Activated naive CD4-positive, alpha-beta T cell treated with anti-CD3 and anti-CD28 coated beads for 36 hours (primary cell): ENCODE measurements around the gene MAP2K1. TPM values are rescaled to one million over a fixed set of nuclear protein-coding genes. Genes with fewer than 3 reads are reported as not detected.
A peak's percentile ranks its signal among the peaks of the same experiment; 100 is the strongest.

Experiments
- CTCF ChIA-PET: fragments of 350-600 bp; sonication (Branson Sonifier 250); formaldehyde crosslinking; loops from one replicate; lab custom pipeline; 2021; ENCODE audit warnings: antibody characterized with exemption; lab: Charles Lee
- DNase-seq: peaks from one replicate; pipeline ENCODE4 v3.0.0-alpha.2; 2020
- H3K27ac Mint-ChIP-seq: one replicate; pipeline ENCODE4 v1.8.0; 2021; ENCODE audit warnings: mild to moderate bottlenecking, mixed read lengths
- H3K27me3 Mint-ChIP-seq: one replicate; pipeline ENCODE4 v1.8.0; 2021; ENCODE audit warnings: low read depth, mixed read lengths
- H3K36me3 Mint-ChIP-seq: one replicate; pipeline ENCODE4 v1.8.0; 2021; ENCODE audit warnings: low read depth, mixed read lengths
- H3K4me1 Mint-ChIP-seq: one replicate; pipeline ENCODE4 v1.8.0; 2021; ENCODE audit warnings: low read depth, mixed read lengths
- H3K4me3 Mint-ChIP-seq: one replicate; pipeline ENCODE4 v1.8.0; 2021; ENCODE audit warnings: mild to moderate bottlenecking, moderate library complexity, mixed read lengths
- H3K9me3 Mint-ChIP-seq: one replicate; pipeline ENCODE4 v1.8.0; 2021; ENCODE audit warnings: mixed read lengths
- intact Hi-C: fragments of 100-400 bp; cut with micrococcal nuclease; formaldehyde crosslinking; loops from one replicate; pipeline ENCODE4 v1.15.1; 2023
- total RNA-seq, 2 experiments: library from RNA; stranded (reverse); gene quantifications; one replicate each; pipeline ENCODE4 v1.2.3, GENCODE V29; 2021

The MAP2K1 gene
- total RNA-seq, 2 experiments from 2014 or later: 69.6 to 72.6 TPM

- no peak overlapping the region for H3K4me3 Mint-ChIP-seq
- DNase-seq: no peak
- intact Hi-C loops: no loop called here
- peaks cover 22% of the 10 kb centered on the region for H3K36me3 Mint-ChIP-seq
- H3K27ac Mint-ChIP-seq: peak overlapping the region; percentile 53
- CTCF ChIA-PET: no interaction called here
- peaks cover 8% of the 10 kb centered on the region for H3K9me3 Mint-ChIP-seq
- peaks cover 75% of the 10 kb centered on the region for H3K4me1 Mint-ChIP-seq
- H3K27me3 Mint-ChIP-seq: no peaks in the 10 kb centered on the region
Measured at GRCh38 chr15:66411190-66411589, 24.5 kb downstream of the MAP2K1 start.

- Mint-ChIP-seq H3K4me3 (no peak overlapping the region), H3K9me3 (peaks cover 8% of the 10 kb centered on the region), H3K4me1 (peaks cover 80% of the 10 kb centered on the region), H3K27me3 (no peaks in the 10 kb centered on the region), H3K36me3 (peaks cover 22% of the 10 kb centered on the region), H3K27ac (no peak overlapping the region)
- DNase-seq: no peak
- intact Hi-C loops: no loop called here
- CTCF ChIA-PET: no interaction called here
Measured at GRCh38 chr15:66412220-66412619, 25.5 kb downstream of the MAP2K1 start.

DNA sequence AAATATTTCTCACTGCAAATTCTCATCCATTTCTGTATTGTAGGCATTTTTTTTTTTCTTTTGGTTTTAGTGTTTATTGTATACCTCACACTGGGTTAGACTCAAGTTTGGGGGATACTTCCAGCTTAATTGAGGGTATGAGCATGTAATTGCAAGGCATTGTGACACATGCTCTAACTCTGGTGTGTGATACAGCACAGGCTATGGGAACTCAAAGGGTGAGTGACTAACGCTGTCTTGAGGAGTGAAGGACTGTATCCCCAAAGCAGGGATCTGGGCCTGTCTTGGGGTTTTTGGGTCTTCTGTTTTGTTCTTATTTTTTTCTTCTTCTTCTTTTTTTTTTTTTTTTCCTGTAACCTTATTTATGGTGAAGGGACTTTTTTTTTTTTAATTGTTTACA lies 26.9 kb downstream of the MAP2K1 start:
- intact Hi-C loops: no loop called here
- H3K4me1 Mint-ChIP-seq: peaks cover 73% of the 10 kb centered on the region
- no peak overlapping the region for H3K4me3 Mint-ChIP-seq
- CTCF ChIA-PET: no interaction called here
- DNase-seq: no peak
- no peaks in the 10 kb centered on the region for H3K27me3 Mint-ChIP-seq
- H3K36me3 Mint-ChIP-seq: peaks cover 22% of the 10 kb centered on the region
- no peak overlapping the region for H3K27ac Mint-ChIP-seq
- H3K9me3 Mint-ChIP-seq: peaks cover 8% of the 10 kb centered on the region

DNA sequence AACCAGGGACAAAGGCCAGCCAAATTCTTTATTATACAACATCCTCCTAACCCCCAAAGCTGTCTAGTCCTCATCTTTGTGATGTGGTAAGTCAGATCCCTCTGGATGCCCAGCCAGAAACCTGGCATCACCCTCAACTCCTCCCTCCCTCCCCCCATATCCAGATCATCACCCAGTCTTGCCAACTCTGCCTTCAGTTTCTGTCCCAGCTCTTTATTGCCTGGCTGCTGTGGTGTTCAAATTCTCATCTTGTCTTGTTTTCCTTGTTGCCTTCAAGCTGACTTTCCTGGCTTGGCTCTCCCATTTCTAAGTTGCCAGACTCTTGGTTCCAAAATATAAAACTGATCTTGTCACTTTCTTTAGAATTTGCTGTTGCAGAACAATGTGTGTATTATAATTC lies 28.6 kb downstream of the MAP2K1 start:
- no peak overlapping the region for H3K27ac Mint-ChIP-seq
- CTCF ChIA-PET: interaction anchor here (1.2 kb wide), 1 partner anchor 83 kb away, joined by 3 read pairs; the partner anchor contains the start of gene SNAPC5
- H3K9me3 Mint-ChIP-seq: peaks cover 8% of the 10 kb centered on the region
- H3K4me3 Mint-ChIP-seq: no peak overlapping the region
- H3K4me1 Mint-ChIP-seq: peaks cover 63% of the 10 kb centered on the region
- intact Hi-C loops: no loop called here
- no peaks in the 10 kb centered on the region for H3K27me3 Mint-ChIP-seq
- DNase-seq: no peak
- H3K36me3 Mint-ChIP-seq: peaks cover 21% of the 10 kb centered on the region

DNA sequence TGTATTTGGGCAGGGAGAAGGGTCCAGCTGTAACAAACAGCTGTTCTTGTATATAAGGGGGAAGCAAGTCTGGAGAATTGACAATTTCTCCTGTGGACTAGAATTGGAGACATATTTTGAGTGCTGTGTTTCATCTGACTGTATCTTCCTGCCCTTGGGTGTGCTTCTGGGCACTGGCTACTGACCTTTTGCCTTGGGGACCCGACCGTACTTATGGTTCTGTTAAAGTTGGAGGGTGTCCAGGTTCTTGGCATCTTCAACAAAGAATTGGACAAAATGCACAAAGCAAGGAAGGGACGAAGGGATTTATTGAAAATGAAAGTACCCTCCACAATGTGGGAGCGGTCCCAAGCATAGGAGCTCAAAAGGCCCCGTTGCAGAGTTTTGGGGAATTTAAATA lies 31.0 kb downstream of the MAP2K1 start:
- no peak overlapping the region for H3K4me3 Mint-ChIP-seq

GRCh38 chr15:66419471-66419870 lies 32.8 kb downstream of the MAP2K1 start:
- intact Hi-C loops: no loop called here
- peaks cover 14% of the 10 kb centered on the region for H3K36me3 Mint-ChIP-seq
- no peak overlapping the region for H3K27ac Mint-ChIP-seq
- H3K27me3 Mint-ChIP-seq: no peaks in the 10 kb centered on the region
- peaks cover 3% of the 10 kb centered on the region for H3K9me3 Mint-ChIP-seq
- no peak overlapping the region for H3K4me3 Mint-ChIP-seq
- CTCF ChIA-PET: no interaction called here
- no peak for DNase-seq
- peaks cover 54% of the 10 kb centered on the region for H3K4me1 Mint-ChIP-seq

More for the DNA sequence above, 31.0 kb downstream of the MAP2K1 start:
- intact Hi-C loops: no loop called here
- peaks cover 55% of the 10 kb centered on the region for H3K4me1 Mint-ChIP-seq
- CTCF ChIA-PET: interaction anchor here (0.6 to 1.2 kb wide), 3 partner anchors 15 to 20 kb away, joined by 3 to 6 read pairs (median 5); no protein-coding TSS in a partner anchor
- no peaks in the 10 kb centered on the region for H3K27me3 Mint-ChIP-seq
- peaks cover 8% of the 10 kb centered on the region for H3K9me3 Mint-ChIP-seq
- peaks cover 22% of the 10 kb centered on the region for H3K36me3 Mint-ChIP-seq
- no peak for DNase-seq
- H3K27ac Mint-ChIP-seq: no peak overlapping the region

DNA sequence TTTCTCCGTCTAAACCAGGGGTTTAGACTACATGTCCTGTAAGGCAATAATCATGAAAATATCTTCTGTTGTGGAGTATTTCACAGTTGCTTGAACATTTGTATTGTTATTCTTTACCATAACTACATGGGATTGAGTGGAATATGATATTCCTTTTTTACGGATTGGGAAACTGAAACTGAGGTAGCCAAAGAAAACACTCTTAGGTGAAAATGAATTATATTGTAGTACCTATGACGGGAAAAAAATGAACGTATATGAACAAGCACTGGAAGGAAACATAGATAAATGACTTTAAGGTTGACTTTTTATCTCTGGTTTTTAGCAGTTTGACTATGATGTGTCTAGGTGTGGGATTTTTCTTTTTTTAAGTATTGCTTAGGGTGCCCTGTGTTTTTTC lies 35.6 kb downstream of the MAP2K1 start:
- H3K36me3 Mint-ChIP-seq: peaks cover 9% of the 10 kb centered on the region
- intact Hi-C loops: loop anchor here (1.0 kb wide), 1 partner anchor 39 kb away; no protein-coding TSS in a partner anchor
- no peak overlapping the region for H3K4me3 Mint-ChIP-seq
- H3K27ac Mint-ChIP-seq: no peak overlapping the region
- H3K9me3 Mint-ChIP-seq: no peaks in the 10 kb centered on the region
- H3K27me3 Mint-ChIP-seq: no peaks in the 10 kb centered on the region
- CTCF ChIA-PET: no interaction called here
- peaks cover 53% of the 10 kb centered on the region for H3K4me1 Mint-ChIP-seq
- no peak for DNase-seq

DNA sequence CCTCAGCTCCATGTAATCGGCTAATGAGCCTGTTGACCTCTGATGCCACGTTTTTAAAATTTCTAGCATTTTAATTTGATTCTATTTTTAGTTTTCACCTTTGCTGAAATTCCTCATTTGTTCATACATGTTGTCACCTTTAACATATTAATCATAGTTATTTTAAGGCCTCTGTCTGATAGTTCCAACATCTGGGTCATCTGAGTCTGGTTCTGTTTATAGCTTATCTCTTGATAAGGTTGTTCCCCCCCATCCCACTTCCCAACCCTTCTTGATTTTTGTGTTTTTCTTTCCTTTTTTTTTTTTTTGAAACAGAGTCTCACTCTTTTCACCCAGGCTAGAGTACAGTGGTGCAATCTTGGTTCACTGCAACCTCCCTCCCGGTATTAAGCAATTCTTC lies 36.4 kb downstream of the MAP2K1 start:
- Mint-ChIP-seq H3K27me3 (no peaks in the 10 kb centered on the region), H3K4me3 (no peak overlapping the region), H3K9me3 (no peaks in the 10 kb centered on the region), H3K4me1 (peaks cover 50% of the 10 kb centered on the region), H3K27ac (no peak overlapping the region), H3K36me3 (peaks cover 9% of the 10 kb centered on the region)
- DNase-seq: no peak
- intact Hi-C loops: no loop called here
- CTCF ChIA-PET: interaction anchor here (0.7 kb wide), 1 partner anchor 1097 kb away, joined by 5 read pairs; no protein-coding TSS in a partner anchor

DNA sequence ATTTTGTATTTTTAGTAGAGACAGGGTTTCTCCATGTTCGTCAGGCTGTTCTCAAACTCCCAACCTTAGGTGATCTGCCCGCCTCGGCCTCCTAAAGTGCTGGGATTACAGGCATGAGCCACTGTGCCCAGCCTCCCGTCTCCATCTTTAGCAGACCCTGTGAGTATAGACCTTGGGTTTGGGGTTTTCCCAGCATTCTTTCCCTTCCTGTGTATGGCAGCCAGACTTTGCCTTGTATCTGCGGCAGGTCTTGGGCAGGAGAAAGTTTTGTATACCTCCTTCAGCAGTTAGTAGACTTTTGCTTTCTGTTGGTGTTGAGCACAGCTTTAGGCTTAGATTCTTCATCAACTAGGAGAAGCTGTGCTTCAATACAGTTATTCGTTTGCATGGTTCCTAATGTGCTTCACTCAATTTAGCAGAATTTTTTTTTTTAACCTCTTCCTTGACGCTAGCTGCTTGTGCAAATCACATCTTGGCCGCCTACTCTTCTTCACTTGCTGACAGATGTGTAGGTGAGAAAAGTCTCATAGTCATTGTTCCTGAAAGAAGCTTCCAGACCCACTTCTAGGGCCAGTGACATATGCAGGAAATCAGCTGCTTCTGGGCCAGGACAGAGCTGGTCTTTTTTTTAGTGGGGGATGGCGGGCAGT lies 38.4 kb downstream of the MAP2K1 start:
- Mint-ChIP-seq H3K9me3 (no peaks in the 10 kb centered on the region), H3K4me3 (peak overlapping the region; percentile 42), H3K36me3 (peaks cover 12% of the 10 kb centered on the region), H3K27me3 (no peaks in the 10 kb centered on the region), H3K27ac (peak overlapping the region; percentile 77), H3K4me1 (peaks cover 55% of the 10 kb centered on the region)
- intact Hi-C loops: loop anchor here (2.0 kb wide), 1 partner anchor 38 kb away; the partner anchor contains the start of gene MAP2K1
- CTCF ChIA-PET: interaction anchor here (1.5 kb wide), 1 partner anchor 20 kb away, joined by 3 read pairs; no protein-coding TSS in a partner anchor
- DNase-seq: peak; percentile 22

DNA sequence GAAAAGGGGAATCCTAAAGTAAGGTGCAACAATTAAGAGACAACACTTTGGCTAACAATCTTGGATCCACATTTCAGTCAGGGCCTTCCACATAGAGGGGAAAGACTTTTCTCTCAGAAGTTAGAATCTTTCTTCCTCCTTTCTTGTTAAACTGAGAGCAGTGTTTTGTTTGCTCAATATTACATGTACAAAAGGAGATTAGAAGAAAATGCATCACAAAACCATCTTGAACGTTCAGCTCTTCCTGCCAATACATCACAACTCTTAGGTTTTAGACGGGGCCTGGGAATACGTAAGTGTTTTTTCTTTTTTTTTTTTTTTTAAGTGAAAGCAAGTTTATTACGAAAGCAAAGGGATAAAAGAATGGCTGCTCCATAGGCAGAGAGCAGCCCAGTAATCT lies 39.1 kb downstream of the MAP2K1 start:
- Mint-ChIP-seq H3K36me3 (peaks cover 12% of the 10 kb centered on the region), H3K27me3 (no peaks in the 10 kb centered on the region), H3K4me3 (no peak overlapping the region), H3K4me1 (peaks cover 62% of the 10 kb centered on the region), H3K9me3 (no peaks in the 10 kb centered on the region), H3K27ac (peak overlapping the region; percentile 4)
- no peak for DNase-seq
- CTCF ChIA-PET: interaction anchor here (1.5 kb wide), 1 partner anchor 20 kb away, joined by 3 read pairs; no protein-coding TSS in a partner anchor
- intact Hi-C loops: loop anchor here (2.0 kb wide), 1 partner anchor 39 kb away; the partner anchor contains the start of gene MAP2K1

DNA sequence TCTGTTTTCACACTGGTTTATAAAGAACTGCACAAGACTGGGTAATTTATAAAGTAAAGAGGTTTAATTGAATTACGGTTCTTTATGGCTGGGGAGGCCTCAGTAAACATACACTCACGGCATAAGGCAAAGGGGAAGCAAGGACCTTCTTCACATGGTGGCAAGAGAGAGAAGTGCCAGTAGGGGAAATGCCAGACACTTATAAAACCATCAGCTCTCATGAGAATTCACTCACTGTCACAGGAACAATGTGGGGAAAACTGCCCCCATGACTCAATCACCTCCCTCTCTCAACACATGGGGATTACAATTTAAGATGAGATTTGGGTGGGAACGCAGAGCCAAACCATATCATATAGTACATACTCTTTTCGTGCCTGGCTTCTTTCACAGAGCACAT lies 42.4 kb downstream of the MAP2K1 start:
- intact Hi-C loops: no loop called here
- no peaks in the 10 kb centered on the region for H3K27me3 Mint-ChIP-seq
- no peaks in the 10 kb centered on the region for H3K9me3 Mint-ChIP-seq
- no peak for DNase-seq
- no peak overlapping the region for H3K4me3 Mint-ChIP-seq
- no peak overlapping the region for H3K27ac Mint-ChIP-seq
- peaks cover 10% of the 10 kb centered on the region for H3K36me3 Mint-ChIP-seq
- peaks cover 77% of the 10 kb centered on the region for H3K4me1 Mint-ChIP-seq
- CTCF ChIA-PET: no interaction called here

GRCh38 chr15:66429546-66429945 lies 42.8 kb downstream of the MAP2K1 start:
- no peaks in the 10 kb centered on the region for H3K9me3 Mint-ChIP-seq
- peaks cover 72% of the 10 kb centered on the region for H3K4me1 Mint-ChIP-seq
- intact Hi-C loops: no loop called here
- no peaks in the 10 kb centered on the region for H3K27me3 Mint-ChIP-seq
- H3K4me3 Mint-ChIP-seq: no peak overlapping the region
- no peak for DNase-seq
- H3K27ac Mint-ChIP-seq: no peak overlapping the region
- H3K36me3 Mint-ChIP-seq: peaks cover 9% of the 10 kb centered on the region
- CTCF ChIA-PET: no interaction called here
